ENCODE data around the gene NPHP1. TPM values are rescaled to one million over a fixed set of nuclear protein-coding genes. Genes with fewer than 3 reads are reported as not detected.
A peak's percentile ranks its signal among the peaks of the same experiment; 100 is the strongest.
"Not testable (repeated sequence)": the region's sequence is repeated elsewhere in the genome, so short reads cannot be mapped to it uniquely, and the experiment has no call there.

NPHP1 gene
- 11.8 and 11.9 TPM in 2 replicates for total RNA-seq (ENCODE audit: low replicate concordance)

GRCh38 chr2:110204408-110205385, at the start of gene NPHP1:
TSS of gene NPHP1 (minus strand) at chr2:110205013. CDS start at chr2:110204968, 45 bp downstream.
- TF ChIP-seq CTCF (IDR thresholded peaks at IDR 0.05; ENCODE audit: insufficient read depth, low read length), result no peak
- DNase-seq (ENCODE audit: low read depth), result peak; percentile 82

GRCh38 chr2:110248081-110248795, 43.4 kb upstream of the NPHP1 start:
- DNase-seq (ENCODE audit: low read depth), result peak; percentile 20

More at GRCh38 chr2:110204408-110205385, at the start of gene NPHP1:
- H3K4me3 ChIP-seq (ENCODE audit: low read depth, low read length), result peak within 1 kb of the TSS; percentile 95

GRCh38 chr2:110245488-110246435, 40.9 kb upstream of the NPHP1 start:
- not testable (repeated sequence) for H3K4me3 ChIP-seq (ENCODE audit: low read depth, low read length); DNase-seq (ENCODE audit: low read depth)

More at GRCh38 chr2:110248081-110248795, 43.4 kb upstream of the NPHP1 start:
- H3K4me3 ChIP-seq (ENCODE audit: low read depth, low read length), result not testable (repeated sequence)

- not testable (repeated sequence) for DNase-seq (ENCODE audit: low read depth); H3K4me3 ChIP-seq (ENCODE audit: low read depth, low read length)
These were observed 38.5 kb upstream of the NPHP1 start for GRCh38 chr2:110243283-110243682.

- not testable (repeated sequence) for H3K4me3 ChIP-seq (ENCODE audit: low read depth, low read length); DNase-seq (ENCODE audit: low read depth)
These were observed 29.7 kb upstream of the NPHP1 start for GRCh38 chr2:110234514-110234913.

GRCh38 chr2:110229886-110230285, 25.1 kb upstream of the NPHP1 start:
- H3K4me3 ChIP-seq (ENCODE audit: low read depth, low read length); DNase-seq (ENCODE audit: low read depth): not testable (repeated sequence)

- H3K4me3 ChIP-seq (ENCODE audit: low read depth, low read length); DNase-seq (ENCODE audit: low read depth): not testable (repeated sequence)
These were observed 17.8 kb upstream of the NPHP1 start for GRCh38 chr2:110222626-110223025.

GRCh38 chr2:110221938-110222337, 17.1 kb upstream of the NPHP1 start:
- TF ChIP-seq CTCF (IDR thresholded peaks at IDR 0.05; ENCODE audit: insufficient read depth, low read length), result no peak
- H3K4me3 ChIP-seq (ENCODE audit: low read depth, low read length), result no peak overlapping the region
- no peak for DNase-seq (ENCODE audit: low read depth)

- DNase-seq (ENCODE audit: low read depth), result no peak
- no peak for TF ChIP-seq CTCF (IDR thresholded peaks at IDR 0.05; ENCODE audit: insufficient read depth, low read length)
These were observed 15.4 kb upstream of the NPHP1 start for GRCh38 chr2:110220190-110220564.

More at GRCh38 chr2:110220190-110220564, 15.4 kb upstream of the NPHP1 start:
- no peak overlapping the region for H3K4me3 ChIP-seq (ENCODE audit: low read depth, low read length)

Measured in fibroblast of the aortic adventitia (primary cell).